Urinary bladder (tissue), 4 donors: Measurements from ENCODE around the gene ZNF362. TPM values are rescaled to one million over a fixed set of nuclear protein-coding genes. Genes with fewer than 3 reads are reported as not detected.
"Not testable (repeated sequence)": the region's sequence is repeated elsewhere in the genome, so short reads cannot be mapped to it uniquely, and the experiment has no call there.

Source experiments
- DNase-seq: peaks from one replicate; pipeline ENCODE4 v3.0.0-alpha.2; 2015; ENCODE audit errors: extremely low spot score
- H3K27ac ChIP-seq: one replicate; pipeline ENCODE4 v1.5.1; 2013; ENCODE audit warnings: low read depth, mild to moderate bottlenecking, moderate library complexity
- H3K36me3 ChIP-seq: one replicate; pipeline ENCODE4 v1.6.1; 2013; ENCODE audit warnings: mild to moderate bottlenecking, moderate library complexity; ENCODE audit not compliant: insufficient read depth
- H3K4me1 ChIP-seq: one replicate; pipeline ENCODE4 v1.6.1; 2013; ENCODE audit warnings: mild to moderate bottlenecking, moderate library complexity; ENCODE audit not compliant: insufficient read depth
- H3K4me3 ChIP-seq: one replicate; pipeline ENCODE4 v1.5.1; 2013; ENCODE audit warnings: low read depth, low read length
- WGBS: extraction: QIAGEN DNeasy Blood & Tissue Kit; methylation state at CpG from one replicate; pipeline ENCODE4 v1.1.7; 2013; 5-methylcytosine and 5-hydroxymethylcytosine counted together
- polyA plus RNA-seq: library from polyadenylated mRNA; stranded (reverse); fragments of 200-250 nt; gene quantifications from one replicate; pipeline ENCODE4 v1.2.3, GENCODE V29; 2013
- total RNA-seq: library from RNA; depleted of rRNA; stranded (reverse); fragments of >200 nt; gene quantifications from one replicate; pipeline ENCODE4 v1.2.3, GENCODE V29; 2014
- donor health status: healthy with polysubstance abuse.
- donor health status: healthy.

ZNF362 gene
- total and polyA plus RNA-seq, 2 donors: 10.3 to 33.7 TPM

- H3K4me1 ChIP-seq: no peaks in the 10 kb centered on the region
- WGBS: 86% methylated on average over 2 of the region's 2 CpGs
- H3K36me3 ChIP-seq: no peaks in the 10 kb centered on the region
- no peak overlapping the region for H3K27ac ChIP-seq
- H3K4me3 ChIP-seq: no peak overlapping the region
- no peak for DNase-seq
Measured at GRCh38 chr1:33235521-33235920, 20.8 kb upstream of the ZNF362 start.

- H3K4me3 ChIP-seq: no peak overlapping the region
- H3K4me1 ChIP-seq: no peaks in the 10 kb centered on the region
- no peak overlapping the region for H3K27ac ChIP-seq
- 79% methylated on average over 2 of the region's 2 CpGs for whole genome bisulfite sequencing
- H3K36me3 ChIP-seq: no peaks in the 10 kb centered on the region
- no peak for DNase-seq
Measured at GRCh38 chr1:33236498-33236897, 19.8 kb upstream of the ZNF362 start.

- WGBS: 76% methylated on average over 6 of the region's 6 CpGs
- Histone ChIP-seq H3K27ac (no peak overlapping the region), H3K4me3 (no peak overlapping the region), H3K4me1 (no peaks in the 10 kb centered on the region), H3K36me3 (no peaks in the 10 kb centered on the region)
- DNase-seq: no peak
Measured at GRCh38 chr1:33237579-33237978, 18.7 kb upstream of the ZNF362 start.

GRCh38 chr1:33238194-33238724 lies 18.0 kb upstream of the ZNF362 start:
- not testable (repeated sequence) for H3K4me1 ChIP-seq, H3K4me3 ChIP-seq, H3K36me3 ChIP-seq, H3K27ac ChIP-seq, DNase-seq
- WGBS: 98% methylated on average over 6 of the region's 6 CpGs

- 69% methylated on average over 9 of the region's 9 CpGs for WGBS
- H3K27ac ChIP-seq, H3K4me1 ChIP-seq, H3K36me3 ChIP-seq, H3K4me3 ChIP-seq, DNase-seq: not testable (repeated sequence)
Measured at GRCh38 chr1:33239410-33239809, 16.9 kb upstream of the ZNF362 start.

GRCh38 chr1:33241866-33242265 lies 14.4 kb upstream of the ZNF362 start:
- Histone ChIP-seq H3K27ac (no peak overlapping the region), H3K36me3 (no peaks in the 10 kb centered on the region), H3K4me3 (no peak overlapping the region), H3K4me1 (no peaks in the 10 kb centered on the region)
- WGBS: 82% methylated on average over 4 of the region's 4 CpGs
- DNase-seq: no peak

- no peak overlapping the region for H3K4me3 ChIP-seq
- no peaks in the 10 kb centered on the region for H3K4me1 ChIP-seq
- no peak for DNase-seq
- 44% methylated on average over 3 of the region's 3 CpGs for WGBS
- H3K36me3 ChIP-seq: no peaks in the 10 kb centered on the region
- H3K27ac ChIP-seq: no peak overlapping the region
Measured at GRCh38 chr1:33242652-33243051, 13.6 kb upstream of the ZNF362 start.

- 82% methylated on average over 5 of the region's 5 CpGs for WGBS
- Histone ChIP-seq H3K36me3 (no peaks in the 10 kb centered on the region), H3K27ac (no peak overlapping the region), H3K4me3 (no peak overlapping the region), H3K4me1 (no peaks in the 10 kb centered on the region)
- DNase-seq: no peak
Measured at GRCh38 chr1:33244143-33244808, 12.0 kb upstream of the ZNF362 start.

- Histone ChIP-seq H3K36me3 (no peaks in the 10 kb centered on the region), H3K27ac (no peak overlapping the region), H3K4me1 (no peaks in the 10 kb centered on the region), H3K4me3 (no peak overlapping the region)
- DNase-seq: no peak
- 93% methylated on average over 2 of the region's 2 CpGs for WGBS
Measured at GRCh38 chr1:33244809-33245186, 11.5 kb upstream of the ZNF362 start.

- H3K4me3 ChIP-seq: no peak overlapping the region
- 79% methylated on average over 4 of the region's 4 CpGs for WGBS
- H3K4me1 ChIP-seq: no peaks in the 10 kb centered on the region
- no peak overlapping the region for H3K27ac ChIP-seq
- DNase-seq: no peak
- no peaks in the 10 kb centered on the region for H3K36me3 ChIP-seq
Measured at GRCh38 chr1:33246171-33246570, 10.1 kb upstream of the ZNF362 start.

- Histone ChIP-seq H3K27ac (no peak overlapping the region), H3K4me3 (no peak overlapping the region), H3K36me3 (no peaks in the 10 kb centered on the region), H3K4me1 (no peaks in the 10 kb centered on the region)
- no peak for DNase-seq
- 65% methylated on average over 7 of the region's 7 CpGs for WGBS
Measured at GRCh38 chr1:33247545-33247944, 8.7 kb upstream of the ZNF362 start.

GRCh38 chr1:33248244-33248643 lies 8.0 kb upstream of the ZNF362 start:
- no peaks in the 10 kb centered on the region for H3K36me3 ChIP-seq
- H3K4me3 ChIP-seq: no peak overlapping the region
- H3K4me1 ChIP-seq: no peaks in the 10 kb centered on the region
- no peak for DNase-seq
- no peak overlapping the region for H3K27ac ChIP-seq

GRCh38 chr1:33249422-33249821 lies 6.9 kb upstream of the ZNF362 start:
- WGBS: 78% methylated on average over 3 of the region's 3 CpGs
- Histone ChIP-seq H3K4me3 (no peak overlapping the region), H3K27ac (no peak overlapping the region), H3K36me3 (no peaks in the 10 kb centered on the region), H3K4me1 (no peaks in the 10 kb centered on the region)
- DNase-seq: no peak

- Histone ChIP-seq H3K4me3 (no peak overlapping the region), H3K27ac (no peak overlapping the region), H3K36me3 (no peaks in the 10 kb centered on the region), H3K4me1 (no peaks in the 10 kb centered on the region)
- 96% methylated on average over 5 of the region's 5 CpGs for WGBS
- DNase-seq: no peak
Measured at GRCh38 chr1:33250217-33250616, 6.1 kb upstream of the ZNF362 start.

- Histone ChIP-seq H3K4me3 (no peak overlapping the region), H3K36me3 (no peaks in the 10 kb centered on the region), H3K27ac (no peak overlapping the region), H3K4me1 (no peaks in the 10 kb centered on the region)
- no peak for DNase-seq
- WGBS: 90% methylated on average over 3 of the region's 3 CpGs
Measured at GRCh38 chr1:33250724-33251123, 5.6 kb upstream of the ZNF362 start.
